Measurements from ENCODE around the gene SCN2A.
"Not testable (repeated sequence)": the region's sequence is repeated elsewhere in the genome, so short reads cannot be mapped to it uniquely, and the experiment has no call there.

SCN2A gene

GRCh38 chr2:165305391-165306096 lies 66.3 kb downstream of the SCN2A start:
- Histone ChIP-seq H3K9me3 (ENCODE audit: control insufficient read depth in 5 of 5, low read length in 5 of 5) (no peaks in the 10 kb centered on the region), H3K27me3 (ENCODE audit: control insufficient read depth in 5 of 5, insufficient read depth in 4 of 5, low read length in 5 of 5) (no peaks in the 10 kb centered on the region), H3K27ac (ENCODE audit: low read depth, low read length) (no peak overlapping the region)

GRCh38 chr2:165307317-165307716 lies 68.1 kb downstream of the SCN2A start:
- Histone ChIP-seq H3K4me1 (ENCODE audit: control insufficient read depth in 5 of 5, insufficient read depth in 5 of 5, low read length in 5 of 5) (no peaks in the 10 kb centered on the region), H3K27ac (ENCODE audit: low read depth, low read length) (no peak overlapping the region), H3K4me3 (ENCODE audit: low read depth in 1 of 5, low read length in 5 of 5) (no peak overlapping the region), H3K27me3 (ENCODE audit: control insufficient read depth in 5 of 5, insufficient read depth in 4 of 5, low read length in 5 of 5) (no peaks in the 10 kb centered on the region), H3K36me3 (ENCODE audit: control insufficient read depth in 5 of 5, insufficient read depth in 5 of 5, low read length in 5 of 5) (no peaks in the 10 kb centered on the region), H3K9ac (ENCODE audit: low read length in 5 of 5) (no peak overlapping the region), H3K9me3 (ENCODE audit: control insufficient read depth in 5 of 5, low read length in 5 of 5) (no peaks in the 10 kb centered on the region)

More at GRCh38 chr2:165305391-165306096, 66.3 kb downstream of the SCN2A start:
- no peak overlapping the region for H3K4me3 ChIP-seq (ENCODE audit: low read depth in 1 of 5, low read length in 5 of 5)
- no peak overlapping the region for H3K9ac ChIP-seq (ENCODE audit: low read length in 5 of 5)
- H3K4me1 ChIP-seq (ENCODE audit: control insufficient read depth in 5 of 5, insufficient read depth in 5 of 5, low read length in 5 of 5), result no peaks in the 10 kb centered on the region
- no peaks in the 10 kb centered on the region for H3K36me3 ChIP-seq (ENCODE audit: control insufficient read depth in 5 of 5, insufficient read depth in 5 of 5, low read length in 5 of 5)

- Histone ChIP-seq H3K36me3 (ENCODE audit: control insufficient read depth in 5 of 5, insufficient read depth in 5 of 5, low read length in 5 of 5) (no peaks in the 10 kb centered on the region), H3K9me3 (ENCODE audit: control insufficient read depth in 5 of 5, low read length in 5 of 5) (no peaks in the 10 kb centered on the region), H3K27ac (ENCODE audit: low read depth, low read length) (no peak overlapping the region), H3K4me1 (ENCODE audit: control insufficient read depth in 5 of 5, insufficient read depth in 5 of 5, low read length in 5 of 5) (no peaks in the 10 kb centered on the region), H3K27me3 (ENCODE audit: control insufficient read depth in 5 of 5, insufficient read depth in 4 of 5, low read length in 5 of 5) (no peaks in the 10 kb centered on the region), H3K4me3 (ENCODE audit: low read depth in 1 of 5, low read length in 5 of 5) (no peak overlapping the region), H3K9ac (ENCODE audit: low read length in 5 of 5) (no peak overlapping the region)
These were observed 72.7 kb downstream of the SCN2A start for GRCh38 chr2:165311949-165312348.

- Histone ChIP-seq H3K36me3 (ENCODE audit: control insufficient read depth in 5 of 5, insufficient read depth in 5 of 5, low read length in 5 of 5) (no peaks in the 10 kb centered on the region), H3K27me3 (ENCODE audit: control insufficient read depth in 5 of 5, insufficient read depth in 4 of 5, low read length in 5 of 5) (no peaks in the 10 kb centered on the region), H3K27ac (ENCODE audit: low read depth, low read length) (no peak overlapping the region), H3K9ac (ENCODE audit: low read length in 5 of 5) (no peak overlapping the region), H3K9me3 (ENCODE audit: control insufficient read depth in 5 of 5, low read length in 5 of 5) (no peaks in the 10 kb centered on the region), H3K4me3 (ENCODE audit: low read depth in 1 of 5, low read length in 5 of 5) (no peak overlapping the region), H3K4me1 (ENCODE audit: control insufficient read depth in 5 of 5, insufficient read depth in 5 of 5, low read length in 5 of 5) (no peaks in the 10 kb centered on the region)
These were observed 73.8 kb downstream of the SCN2A start for GRCh38 chr2:165312999-165313398.

- no peaks in the 10 kb centered on the region for H3K9me3 ChIP-seq (ENCODE audit: control insufficient read depth in 5 of 5, low read length in 5 of 5)
- H3K9ac ChIP-seq (ENCODE audit: low read length in 5 of 5), result no peak overlapping the region
- H3K4me3 ChIP-seq (ENCODE audit: low read depth in 1 of 5, low read length in 5 of 5), result no peak overlapping the region
- H3K27me3 ChIP-seq (ENCODE audit: control insufficient read depth in 5 of 5, insufficient read depth in 4 of 5, low read length in 5 of 5), result no peaks in the 10 kb centered on the region
- H3K27ac ChIP-seq (ENCODE audit: low read depth, low read length), result no peak overlapping the region
- H3K36me3 ChIP-seq (ENCODE audit: control insufficient read depth in 5 of 5, insufficient read depth in 5 of 5, low read length in 5 of 5), result no peaks in the 10 kb centered on the region
- no peaks in the 10 kb centered on the region for H3K4me1 ChIP-seq (ENCODE audit: control insufficient read depth in 5 of 5, insufficient read depth in 5 of 5, low read length in 5 of 5)
These were observed 74.3 kb downstream of the SCN2A start for GRCh38 chr2:165313509-165313908.

- Histone ChIP-seq H3K9ac (ENCODE audit: low read length in 5 of 5) (no peak overlapping the region), H3K36me3 (ENCODE audit: control insufficient read depth in 5 of 5, insufficient read depth in 5 of 5, low read length in 5 of 5) (no peaks in the 10 kb centered on the region), H3K4me3 (ENCODE audit: low read depth in 1 of 5, low read length in 5 of 5) (no peak overlapping the region), H3K27ac (ENCODE audit: low read depth, low read length) (no peak overlapping the region), H3K4me1 (ENCODE audit: control insufficient read depth in 5 of 5, insufficient read depth in 5 of 5, low read length in 5 of 5) (no peaks in the 10 kb centered on the region), H3K9me3 (ENCODE audit: control insufficient read depth in 5 of 5, low read length in 5 of 5) (no peaks in the 10 kb centered on the region), H3K27me3 (ENCODE audit: control insufficient read depth in 5 of 5, insufficient read depth in 4 of 5, low read length in 5 of 5) (no peaks in the 10 kb centered on the region)
These were observed 89.1 kb downstream of the SCN2A start for GRCh38 chr2:165328272-165328671.

- H3K9ac ChIP-seq (ENCODE audit: low read length in 5 of 5); H3K36me3 ChIP-seq (ENCODE audit: control insufficient read depth in 5 of 5, insufficient read depth in 5 of 5, low read length in 5 of 5); H3K4me1 ChIP-seq (ENCODE audit: control insufficient read depth in 5 of 5, insufficient read depth in 5 of 5, low read length in 5 of 5): not testable (repeated sequence)
These were observed 105.1 kb downstream of the SCN2A start for GRCh38 chr2:165344276-165344675.

GRCh38 chr2:165348441-165348840 lies 109.2 kb downstream of the SCN2A start:
- no peak overlapping the region for H3K9ac ChIP-seq (ENCODE audit: low read length in 5 of 5)
- H3K9me3 ChIP-seq (ENCODE audit: control insufficient read depth in 5 of 5, low read length in 5 of 5), result no peaks in the 10 kb centered on the region
- no peaks in the 10 kb centered on the region for H3K27me3 ChIP-seq (ENCODE audit: control insufficient read depth in 5 of 5, insufficient read depth in 4 of 5, low read length in 5 of 5)
- no peak overlapping the region for H3K4me3 ChIP-seq (ENCODE audit: low read depth in 1 of 5, low read length in 5 of 5)
- H3K27ac ChIP-seq (ENCODE audit: low read depth, low read length), result no peak overlapping the region
- H3K36me3 ChIP-seq (ENCODE audit: control insufficient read depth in 5 of 5, insufficient read depth in 5 of 5, low read length in 5 of 5), result no peaks in the 10 kb centered on the region
- no peaks in the 10 kb centered on the region for H3K4me1 ChIP-seq (ENCODE audit: control insufficient read depth in 5 of 5, insufficient read depth in 5 of 5, low read length in 5 of 5)

More at GRCh38 chr2:165344276-165344675, 105.1 kb downstream of the SCN2A start:
- not testable (repeated sequence) for H3K4me3 ChIP-seq (ENCODE audit: low read depth in 1 of 5, low read length in 5 of 5); H3K9me3 ChIP-seq (ENCODE audit: control insufficient read depth in 5 of 5, low read length in 5 of 5); H3K27me3 ChIP-seq (ENCODE audit: control insufficient read depth in 5 of 5, insufficient read depth in 4 of 5, low read length in 5 of 5); H3K27ac ChIP-seq (ENCODE audit: low read depth, low read length)

- Histone ChIP-seq H3K4me3 (ENCODE audit: low read depth in 1 of 5, low read length in 5 of 5) (no peak overlapping the region), H3K27me3 (ENCODE audit: control insufficient read depth in 5 of 5, insufficient read depth in 4 of 5, low read length in 5 of 5) (no peaks in the 10 kb centered on the region), H3K27ac (ENCODE audit: low read depth, low read length) (no peak overlapping the region), H3K9me3 (ENCODE audit: control insufficient read depth in 5 of 5, low read length in 5 of 5) (no peaks in the 10 kb centered on the region), H3K9ac (ENCODE audit: low read length in 5 of 5) (no peak overlapping the region), H3K36me3 (ENCODE audit: control insufficient read depth in 5 of 5, insufficient read depth in 5 of 5, low read length in 5 of 5) (no peaks in the 10 kb centered on the region), H3K4me1 (ENCODE audit: control insufficient read depth in 5 of 5, insufficient read depth in 5 of 5, low read length in 5 of 5) (no peaks in the 10 kb centered on the region)
These were observed 110.0 kb downstream of the SCN2A start for GRCh38 chr2:165349181-165349580.

GRCh38 chr2:165357758-165358157 lies 118.5 kb downstream of the SCN2A start:
- no peak overlapping the region for H3K9ac ChIP-seq (ENCODE audit: low read length in 5 of 5)
- H3K9me3 ChIP-seq (ENCODE audit: control insufficient read depth in 5 of 5, low read length in 5 of 5), result no peaks in the 10 kb centered on the region
- H3K4me1 ChIP-seq (ENCODE audit: control insufficient read depth in 5 of 5, insufficient read depth in 5 of 5, low read length in 5 of 5), result no peaks in the 10 kb centered on the region
- H3K27ac ChIP-seq (ENCODE audit: low read depth, low read length), result no peak overlapping the region
- H3K4me3 ChIP-seq (ENCODE audit: low read depth in 1 of 5, low read length in 5 of 5), result no peak overlapping the region
- no peaks in the 10 kb centered on the region for H3K36me3 ChIP-seq (ENCODE audit: control insufficient read depth in 5 of 5, insufficient read depth in 5 of 5, low read length in 5 of 5)
- no peaks in the 10 kb centered on the region for H3K27me3 ChIP-seq (ENCODE audit: control insufficient read depth in 5 of 5, insufficient read depth in 4 of 5, low read length in 5 of 5)

Data from subcutaneous abdominal adipose tissue (tissue), 5 donors.